Measurements from ENCODE around the gene PDGFRB. TPM values are rescaled to one million over a fixed set of nuclear protein-coding genes. Genes with fewer than 3 reads are reported as not detected.
A peak's percentile ranks its signal among the peaks of the same experiment; 100 is the strongest.

PDGFRB gene
- polyA plus RNA-seq, 3 donors = 0.04 to 0.99 (median 0.20) TPM

DNA sequence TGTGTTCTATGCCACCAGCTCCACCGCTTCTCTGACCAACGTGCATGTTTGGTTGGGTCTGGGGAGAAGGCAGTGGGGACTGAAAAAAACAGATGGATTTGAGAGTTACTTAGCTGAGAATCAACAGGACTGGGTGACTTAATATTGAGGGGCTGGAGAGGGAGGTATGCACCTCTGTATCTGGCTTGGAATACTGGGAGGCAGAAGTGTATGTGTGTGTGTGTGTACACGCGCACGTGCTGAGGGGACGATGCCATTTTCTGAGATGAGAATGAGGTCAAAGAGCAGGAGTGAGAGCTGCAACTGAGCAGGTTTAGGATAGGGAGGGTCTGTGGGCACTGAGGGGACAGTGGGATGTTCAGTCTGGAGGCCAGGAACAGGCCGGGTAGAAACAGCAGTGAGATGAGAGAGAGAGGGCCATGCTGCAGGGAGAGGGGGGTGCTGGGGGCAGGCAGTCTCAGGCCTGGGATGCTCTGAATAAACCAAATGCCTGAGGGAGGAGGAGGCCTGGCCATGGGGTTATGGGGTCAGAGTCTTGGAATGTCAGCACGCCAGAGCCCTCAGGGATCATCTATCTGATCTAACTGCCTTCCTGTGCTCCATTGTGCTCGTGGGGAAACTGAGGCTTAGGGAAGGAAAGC is 14.0 kb downstream of the PDGFRB start:
- Histone ChIP-seq H3K79me2 (ENCODE audit: insufficient read depth, low read length) (no peaks in the 10 kb centered on the region), H3K27ac (ENCODE audit: low read depth in 1 of 2, low read length in 2 of 2) (peak overlapping the region; percentile 57 to 93), H3K4me2 (replicated peaks; ENCODE audit: extremely low read depth, low read length, poor library complexity, severe bottlenecking) (no peak overlapping the region), H3K4me1 (ENCODE audit: control insufficient read depth in 1 of 2, insufficient read depth in 2 of 2, low read length in 2 of 2) (peaks cover 41 to 42% of the 10 kb centered on the region in 2 donors), H4K20me1 (ENCODE audit: insufficient read depth, low read length) (no peaks in the 10 kb centered on the region), H3K27me3 (ENCODE audit: control insufficient read depth in 2 of 2, insufficient read depth in 2 of 2, low read length in 2 of 2) (no peaks in the 10 kb centered on the region), H3K9ac (ENCODE audit: insufficient read depth, low read length, poor library complexity, severe bottlenecking) (peak overlapping the region; percentile 34), H3K9me3 (replicated peaks in 1 of 2; ENCODE audit: control insufficient read depth in 1 of 2, insufficient read depth in 1 of 2, low read length in 2 of 2) (no peaks in the 10 kb centered on the region), H3K4me3 (replicated peaks in 1 of 3; ENCODE audit: low read depth in 2 of 3, low read length in 3 of 3) (no peak overlapping the region), H3K36me3 (replicated peaks in 1 of 2; ENCODE audit: control insufficient read depth in 1 of 2, insufficient read depth in 2 of 2, low read length in 2 of 2) (no peaks in the 10 kb centered on the region), H2AFZ (ENCODE audit: insufficient read depth, low read depth, low read length, poor library complexity, severe bottlenecking) (no peak overlapping the region)
- no peak for DNase-seq
- intact Hi-C loops (cut with micrococcal nuclease) = no loop called here
- no peak overlapping the region for H3K4me3 Mint-ChIP-seq
- peaks cover 0 to 7% (median 3%) of the 10 kb centered on the region in 3 donors for H3K27me3 Mint-ChIP-seq (ENCODE audit: low read depth in 3 of 3)
- no peak for TF ChIP-seq CTCF (IDR thresholded peaks at IDR 0.05)
- no peaks in the 10 kb centered on the region for H3K9me3 Mint-ChIP-seq
- 97% methylated on average over 8 of the region's 9 CpGs for WGBS (ENCODE audit: insufficient coverage)
- peak overlapping the region; percentile 31 to 99 (median 96) for H3K27ac Mint-ChIP-seq
- peaks cover 2 to 3% of the 10 kb centered on the region in 2 donors for H3K36me3 Mint-ChIP-seq
- H3K4me1 Mint-ChIP-seq = peaks cover 40% of the 10 kb centered on the region

GRCh38 chr5:150140830-150141229 is 14.8 kb downstream of the PDGFRB start:
- H3K36me3 ChIP-seq (replicated peaks in 1 of 2; ENCODE audit: control insufficient read depth in 1 of 2, insufficient read depth in 2 of 2, low read length in 2 of 2) = no peaks in the 10 kb centered on the region
- no peaks in the 10 kb centered on the region for H4K20me1 ChIP-seq (ENCODE audit: insufficient read depth, low read length)
- H3K79me2 ChIP-seq (ENCODE audit: insufficient read depth, low read length) = no peaks in the 10 kb centered on the region
- no peak for DNase-seq
- no peak for TF ChIP-seq CTCF (IDR thresholded peaks at IDR 0.05)
- H3K4me1 ChIP-seq (ENCODE audit: control insufficient read depth in 1 of 2, insufficient read depth in 2 of 2, low read length in 2 of 2) = peaks cover 39 to 40% of the 10 kb centered on the region in 2 donors
- no peak overlapping the region for H3K4me3 ChIP-seq (replicated peaks in 1 of 3; ENCODE audit: low read depth in 2 of 3, low read length in 3 of 3)
- Mint-ChIP-seq H3K27ac (peak overlapping the region in 5 of 7 donors; percentile 26 to 96 (median 71)), H3K27me3 (ENCODE audit: low read depth in 3 of 3) (peaks cover 0 to 8% (median 3%) of the 10 kb centered on the region in 3 donors), H3K4me3 (no peak overlapping the region), H3K9me3 (no peaks in the 10 kb centered on the region), H3K4me1 (peaks cover 38% of the 10 kb centered on the region), H3K36me3 (peaks cover 2 to 3% of the 10 kb centered on the region in 2 donors)
- no peak overlapping the region for H2AFZ ChIP-seq (ENCODE audit: insufficient read depth, low read depth, low read length, poor library complexity, severe bottlenecking)
- H3K27ac ChIP-seq (ENCODE audit: low read depth in 1 of 2, low read length in 2 of 2) = no peak overlapping the region
- intact Hi-C loops (cut with micrococcal nuclease) = no loop called here
- WGBS (ENCODE audit: insufficient coverage) = 86% methylated on average over 9 of the region's 11 CpGs
- H3K9me3 ChIP-seq (replicated peaks in 1 of 2; ENCODE audit: control insufficient read depth in 1 of 2, insufficient read depth in 1 of 2, low read length in 2 of 2) = no peaks in the 10 kb centered on the region
- no peaks in the 10 kb centered on the region for H3K27me3 ChIP-seq (ENCODE audit: control insufficient read depth in 2 of 2, insufficient read depth in 2 of 2, low read length in 2 of 2)
- H3K9ac ChIP-seq (ENCODE audit: insufficient read depth, low read length, poor library complexity, severe bottlenecking) = no peak overlapping the region
- no peak overlapping the region for H3K4me2 ChIP-seq (replicated peaks; ENCODE audit: extremely low read depth, low read length, poor library complexity, severe bottlenecking)
